ENCODE measurements around the gene C13orf46.

C13orf46 gene

GRCh38 chr13:113952983-113953520 lies 20.8 kb downstream of the C13orf46 start:
- no peak for DNase-seq

- no peak for DNase-seq
These were observed 21.5 kb downstream of the C13orf46 start for GRCh38 chr13:113952151-113952982.

DNA sequence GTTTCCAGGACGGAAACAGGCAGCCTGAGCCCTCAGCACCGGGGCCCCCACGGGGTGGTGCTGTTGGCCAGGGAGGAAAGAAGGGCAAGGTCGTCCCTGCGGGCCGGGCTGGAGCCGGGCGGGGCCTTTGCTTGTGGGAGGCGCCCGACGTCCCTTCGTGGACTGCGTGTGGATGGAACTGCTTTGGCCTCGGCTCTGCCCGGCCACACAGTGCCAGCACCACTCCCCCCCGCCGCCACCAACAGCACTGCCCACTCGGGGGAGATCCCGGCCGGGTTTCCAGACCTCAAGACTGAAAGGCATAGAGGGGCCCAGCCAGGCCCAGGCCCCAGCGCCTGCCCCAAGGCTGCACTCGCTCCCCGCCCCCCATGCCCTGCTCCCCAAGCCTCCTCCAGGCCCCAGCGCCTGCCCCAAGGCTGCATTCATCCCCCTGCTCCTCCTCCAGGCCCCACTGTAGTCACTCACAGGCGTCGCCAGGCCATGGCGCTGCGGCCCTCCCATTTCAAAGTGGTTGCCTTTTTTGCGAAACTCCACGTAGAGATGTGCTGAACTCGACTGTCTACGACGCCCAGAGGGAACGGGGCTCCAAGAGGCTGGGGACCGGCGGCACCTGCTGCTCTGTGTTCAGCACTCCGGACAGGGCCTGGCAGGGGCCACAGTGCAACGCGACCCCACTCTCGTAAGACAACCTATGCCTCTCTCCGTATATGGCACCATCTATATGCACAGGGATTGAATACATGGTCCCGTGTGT lies 22.5 kb downstream of the C13orf46 start:
- DNase-seq, result no peak

GRCh38 chr13:113950451-113951245 lies 23.2 kb downstream of the C13orf46 start:
- no peak for DNase-seq

DNA sequence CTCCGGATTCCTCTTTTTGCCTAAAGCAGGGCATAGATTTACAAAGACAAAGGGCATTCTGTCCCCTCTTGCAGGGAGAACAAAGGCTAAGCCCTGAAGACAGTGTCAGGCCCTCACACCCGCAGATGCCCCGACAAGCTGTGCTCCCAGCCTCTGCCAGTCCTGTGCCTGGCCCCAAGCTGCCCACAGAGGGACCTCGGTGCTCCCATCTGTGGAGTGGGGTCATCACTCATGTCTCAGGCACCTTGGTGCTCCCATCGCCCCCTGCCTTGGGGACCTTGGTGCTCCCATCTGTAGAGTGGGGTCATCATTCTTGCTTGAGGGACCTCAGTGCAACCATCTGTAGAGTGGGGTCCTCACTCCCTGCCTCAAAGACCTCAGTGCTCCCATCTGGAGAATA lies 24.3 kb downstream of the C13orf46 start:
- no peak for DNase-seq

- no peak for DNase-seq
These were observed 25.7 kb downstream of the C13orf46 start for GRCh38 chr13:113948034-113948742.

GRCh38 chr13:113947311-113948033 lies 26.4 kb downstream of the C13orf46 start:
- DNase-seq, result no peak

DNA sequence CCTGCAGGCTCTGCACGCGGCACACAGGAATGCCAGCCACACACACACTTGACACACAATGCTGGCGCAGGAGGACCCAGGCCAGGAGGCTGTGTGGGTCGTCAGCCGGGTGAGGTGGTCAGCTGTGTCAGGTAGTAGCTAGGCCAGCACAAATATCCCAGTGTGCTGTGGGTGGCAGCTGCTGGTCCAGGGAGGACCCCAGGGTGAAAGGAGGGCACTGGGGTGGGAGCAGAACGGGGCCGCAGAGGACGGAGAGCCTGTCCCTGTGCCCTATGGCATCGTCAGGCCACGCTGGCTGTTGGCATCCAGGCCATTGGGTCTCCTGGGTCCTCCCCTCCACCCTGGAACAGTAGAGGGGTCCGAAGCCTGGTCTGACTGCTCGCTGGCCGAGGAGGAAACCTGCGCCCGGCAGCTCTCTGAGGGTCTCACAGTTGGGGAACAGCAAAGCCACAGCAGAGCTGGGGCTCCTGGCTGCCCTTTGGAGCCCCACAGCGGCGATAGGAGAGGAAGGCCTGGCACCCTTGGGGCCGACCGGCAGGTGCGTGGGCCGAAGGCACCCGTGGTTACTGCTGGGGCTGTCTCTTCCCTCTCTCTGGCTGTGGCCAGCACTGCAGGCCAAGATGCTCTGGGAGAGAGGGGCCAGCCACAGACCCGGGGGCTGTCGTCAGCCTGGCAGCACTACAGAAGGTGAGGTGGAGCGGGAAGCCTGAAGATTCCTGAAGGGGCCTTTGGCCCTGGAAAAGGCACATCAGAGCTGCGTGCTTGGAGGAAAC lies 27.3 kb downstream of the C13orf46 start:
- DNase-seq, result no peak

GRCh38 chr13:113945857-113946408 lies 27.9 kb downstream of the C13orf46 start:
- DNase-seq, result no peak

- DNase-seq, result no peak
These were observed 29.9 kb downstream of the C13orf46 start for GRCh38 chr13:113943821-113944565.

GRCh38 chr13:113942591-113943103 lies 31.2 kb downstream of the C13orf46 start:
- DNase-seq, result no peak

DNA sequence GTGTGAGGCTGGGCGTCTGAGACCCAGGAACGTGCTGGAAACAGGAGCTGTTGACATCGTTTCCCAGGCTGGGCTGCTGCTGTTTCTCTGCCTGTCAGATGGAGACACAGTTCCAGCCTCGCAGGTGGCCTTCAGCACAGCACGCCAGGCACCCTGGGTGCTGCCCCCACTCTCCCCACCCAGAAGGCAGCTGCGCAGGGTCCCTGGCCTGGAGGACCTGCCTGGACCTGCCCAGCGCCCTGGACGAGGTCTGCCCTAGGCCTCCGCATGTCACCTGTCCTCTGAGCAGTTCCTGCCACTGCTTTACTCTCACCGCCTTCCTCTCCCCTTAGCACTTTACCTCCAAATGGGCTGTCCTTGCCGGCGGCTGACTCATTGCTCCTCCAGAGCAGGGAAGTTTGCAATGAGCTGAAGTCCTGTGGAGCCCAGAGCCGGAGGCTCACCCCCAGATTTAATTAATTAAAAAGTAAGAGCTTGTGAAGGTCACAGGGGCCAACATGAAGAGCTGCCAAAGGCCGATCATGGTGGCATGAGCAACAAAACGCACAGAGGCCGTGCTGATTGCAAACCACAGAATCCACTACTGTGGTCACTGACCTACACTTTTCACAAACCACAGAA lies 32.2 kb downstream of the C13orf46 start:
- DNase-seq, result no peak

GRCh38 chr13:113939944-113940297 lies 34.0 kb downstream of the C13orf46 start:
- no peak for DNase-seq

DNA sequence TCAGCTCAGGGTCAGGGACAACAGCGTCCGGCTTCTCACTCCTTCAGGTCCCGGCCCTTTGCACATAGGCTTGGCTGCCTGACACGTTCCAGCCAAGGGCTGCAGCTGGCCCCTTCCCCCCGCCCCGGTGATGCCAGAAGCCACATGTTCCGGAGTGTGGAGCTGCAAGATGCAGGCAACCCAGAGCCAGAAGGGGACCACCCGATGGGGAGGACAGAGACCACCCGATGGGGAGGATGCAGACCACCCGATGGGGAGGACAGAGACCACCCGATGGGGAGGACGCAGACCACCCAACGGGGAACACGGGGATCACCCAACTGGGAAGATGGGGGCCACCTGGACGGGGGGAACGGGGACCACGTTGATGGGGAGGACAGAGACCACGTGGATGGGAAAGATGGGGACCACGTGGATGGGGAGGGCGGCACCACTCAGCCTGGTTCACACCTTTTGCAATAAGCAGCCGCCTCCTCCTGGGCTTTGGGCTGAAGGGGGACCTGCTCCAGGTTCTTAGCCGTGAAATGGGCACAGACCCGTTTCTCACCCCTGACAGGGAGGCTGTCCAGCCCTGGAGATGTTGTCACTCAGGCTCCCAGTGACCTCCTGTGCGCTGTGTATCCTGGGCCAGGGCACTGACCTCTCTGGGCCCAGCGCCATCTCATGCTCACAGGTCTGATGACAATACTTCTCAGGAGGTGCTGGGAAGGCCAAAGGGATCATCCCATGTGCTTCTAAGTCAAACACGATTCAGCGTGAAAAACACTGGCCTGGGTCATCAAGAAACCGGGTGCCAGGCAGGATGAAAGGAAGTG lies 34.5 kb downstream of the C13orf46 start:
- no peak for DNase-seq

GRCh38 chr13:113938716-113939115 lies 35.2 kb downstream of the C13orf46 start:
- no peak for DNase-seq

- DNase-seq, result no peak
These were observed 35.6 kb downstream of the C13orf46 start for GRCh38 chr13:113938246-113938645.

DNA sequence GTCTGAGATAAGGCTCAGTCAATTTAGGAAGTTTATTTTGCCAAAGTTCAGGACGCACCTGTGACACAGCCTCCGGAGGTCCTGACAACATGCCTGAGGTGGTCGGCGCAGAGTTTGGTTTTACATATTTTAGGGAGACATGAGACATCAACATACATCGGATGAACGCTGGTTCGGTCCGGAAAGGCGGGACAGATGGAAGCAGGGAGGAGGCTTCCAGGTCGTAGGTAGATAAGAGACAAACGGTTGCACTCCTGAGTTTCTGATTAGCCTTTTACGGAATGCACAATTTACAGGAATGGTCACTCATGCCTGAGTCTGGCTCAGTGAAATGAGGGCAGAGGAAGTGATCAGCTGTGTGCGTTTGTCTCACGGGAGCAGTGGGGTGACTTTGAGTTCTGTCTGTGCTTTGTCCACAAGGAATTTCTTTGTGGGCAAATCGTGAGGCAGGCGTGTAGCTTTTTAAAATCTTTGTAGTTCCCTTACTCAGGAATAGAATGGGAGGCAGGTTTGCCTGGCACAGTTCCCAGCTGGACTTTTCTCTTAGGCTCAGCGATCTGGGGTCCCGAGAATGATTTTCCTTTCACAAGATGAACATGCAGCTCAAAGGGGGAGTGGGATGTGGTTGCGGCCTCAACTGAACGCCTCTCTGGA lies 36.2 kb downstream of the C13orf46 start:
- no peak for DNase-seq

DNA sequence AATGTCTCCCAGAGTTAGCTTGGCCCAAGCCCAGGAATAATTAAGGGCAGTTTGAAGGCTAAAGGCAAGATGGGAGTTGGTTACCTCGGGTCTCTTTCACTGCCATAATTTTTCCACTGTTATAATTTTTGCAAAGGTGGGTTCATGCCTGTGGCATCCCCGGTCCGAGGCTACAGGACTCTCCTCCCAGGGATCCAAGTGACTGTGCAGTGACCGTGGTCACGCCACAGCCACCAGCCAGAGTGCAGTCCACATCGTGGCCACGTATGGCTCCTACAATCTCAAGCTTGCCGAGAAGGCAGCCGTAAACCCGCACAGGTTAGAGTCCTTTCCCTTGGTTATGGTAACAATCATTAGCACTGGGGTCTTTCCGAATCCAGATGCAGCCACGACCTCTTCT lies 36.8 kb downstream of the C13orf46 start:
- no peak for DNase-seq
